Pons (tissue), 1 donor: Measurements from ENCODE around the gene CIAO3.
A peak's percentile ranks its signal among the peaks of the same experiment; 100 is the strongest.

Experiments used
- DNase-seq: peaks from one replicate; pipeline ENCODE4 v3.0.0-alpha.2; 2016; ENCODE audit warnings: low spot score

CIAO3 gene

GRCh38 chr16:734981-735881 lies 5.6 kb downstream of the CIAO3 start:
- DNase-seq: no peak

- DNase-seq: no peak
Observed at GRCh38 chr16:734208-734980, 6.4 kb downstream of the CIAO3 start.

GRCh38 chr16:733382-734207 lies 7.2 kb downstream of the CIAO3 start:
- no peak for DNase-seq

- no peak for DNase-seq
Observed at GRCh38 chr16:732936-733335, 7.9 kb downstream of the CIAO3 start.

- DNase-seq: no peak
Observed at GRCh38 chr16:732332-732731, 8.5 kb downstream of the CIAO3 start.

GRCh38 chr16:730666-731509 lies 9.9 kb downstream of the CIAO3 start:
- no peak for DNase-seq

- DNase-seq: no peak
Observed at GRCh38 chr16:729768-730665, 10.8 kb downstream of the CIAO3 start.

GRCh38 chr16:728890-729744 lies 11.7 kb downstream of the CIAO3 start:
- DNase-seq: no peak

GRCh38 chr16:728131-728889 lies 12.5 kb downstream of the CIAO3 start:
- DNase-seq: peak; percentile 54

- no peak for DNase-seq
Observed at GRCh38 chr16:727291-727977, 13.4 kb downstream of the CIAO3 start.

GRCh38 chr16:726438-727290 lies 14.1 kb downstream of the CIAO3 start, which contains the start of the genes CCDC78 and HAGHL:
Gene CCDC78 (minus strand): TSS chr16:726443. CDS start chr16:726367, 76 bp downstream.
Gene HAGHL (plus strand): TSS chr16:727106. CDS start chr16:727510, 404 bp downstream.
- peak; percentile 37 for DNase-seq

GRCh38 chr16:726188-726437 lies 14.7 kb downstream of the CIAO3 start:
- no peak for DNase-seq

GRCh38 chr16:725463-726187 lies 15.2 kb downstream of the CIAO3 start:
- no peak for DNase-seq

- DNase-seq: no peak
Observed at GRCh38 chr16:725041-725376, 15.8 kb downstream of the CIAO3 start.

- no peak for DNase-seq
Observed at GRCh38 chr16:724188-725040, 16.4 kb downstream of the CIAO3 start.

- no peak for DNase-seq
Observed at GRCh38 chr16:723695-724094, 17.1 kb downstream of the CIAO3 start.
